Mucosa of rectum (tissue), 2 donors: ENCODE data around the gene PTPRG.

Experiments
- H3K27ac ChIP-seq, 2 donors: one replicate each; pipeline ENCODE4 v1.7.0; 2013; ENCODE audit warnings: inconsistent platforms in 2 of 2, low read depth in 2 of 2, low read length in 2 of 2
- H3K27me3 ChIP-seq, 2 donors: one replicate each; pipeline ENCODE4 v1.7.0; 2013; ENCODE audit warnings: low read length in 2 of 2; ENCODE audit not compliant: control insufficient read depth in 2 of 2, insufficient read depth in 2 of 2
- H3K36me3 ChIP-seq, 2 donors: one replicate each; pipeline ENCODE4 v1.7.0; 2013; ENCODE audit warnings: low read length in 2 of 2; ENCODE audit not compliant: control insufficient read depth in 2 of 2, insufficient read depth in 2 of 2
- H3K4me1 ChIP-seq, 2 donors: one replicate each; pipeline ENCODE4 v1.7.0; 2013; ENCODE audit warnings: low read length in 2 of 2, mild to moderate bottlenecking in 1 of 2; ENCODE audit not compliant: control insufficient read depth in 2 of 2, insufficient read depth in 2 of 2
- H3K4me3 ChIP-seq, 2 donors: one replicate each; pipeline ENCODE4 v1.7.0; 2013; ENCODE audit warnings: low read length in 2 of 2
- H3K9ac ChIP-seq, 2 donors: one replicate each; pipeline ENCODE4 v1.7.0; 2013; ENCODE audit warnings: low read length in 2 of 2, low read depth in 1 of 2, mild to moderate bottlenecking in 1 of 2
- H3K9me3 ChIP-seq, 2 donors: one replicate each; pipeline ENCODE4 v1.7.0; 2013; ENCODE audit warnings: low read length in 2 of 2; ENCODE audit not compliant: control insufficient read depth in 2 of 2
- donor health status: healthy.
- donor health status: Normal muscosa, but diverticular disease.

Gene PTPRG

GRCh38 chr3:61582846-61583245, 21.5 kb downstream of the PTPRG start:
- no peak overlapping the region for H3K27ac ChIP-seq

GRCh38 chr3:61583890-61584875, 22.8 kb downstream of the PTPRG start:
- H3K36me3 ChIP-seq, result no peaks in the 10 kb centered on the region
- H3K27me3 ChIP-seq, result no peaks in the 10 kb centered on the region
- no peak overlapping the region for H3K4me3 ChIP-seq
- no peak overlapping the region for H3K9ac ChIP-seq
- H3K4me1 ChIP-seq, result no peaks in the 10 kb centered on the region
- no peaks in the 10 kb centered on the region for H3K9me3 ChIP-seq
- H3K27ac ChIP-seq, result no peak overlapping the region

More at GRCh38 chr3:61582846-61583245, 21.5 kb downstream of the PTPRG start:
- H3K9me3 ChIP-seq, result no peaks in the 10 kb centered on the region
- H3K36me3 ChIP-seq, result no peaks in the 10 kb centered on the region
- no peaks in the 10 kb centered on the region for H3K27me3 ChIP-seq
- H3K4me3 ChIP-seq, result no peak overlapping the region
- no peaks in the 10 kb centered on the region for H3K4me1 ChIP-seq
- no peak overlapping the region for H3K9ac ChIP-seq

- Histone ChIP-seq H3K4me3 (no peak overlapping the region), H3K27me3 (no peaks in the 10 kb centered on the region), H3K9ac (no peak overlapping the region), H3K4me1 (no peaks in the 10 kb centered on the region), H3K9me3 (no peaks in the 10 kb centered on the region), H3K36me3 (no peaks in the 10 kb centered on the region), H3K27ac (no peak overlapping the region)
Measured at GRCh38 chr3:61589856-61590255, 28.5 kb downstream of the PTPRG start.

GRCh38 chr3:61591300-61591699, 29.9 kb downstream of the PTPRG start:
- H3K36me3 ChIP-seq, result no peaks in the 10 kb centered on the region
- no peak overlapping the region for H3K4me3 ChIP-seq
- no peaks in the 10 kb centered on the region for H3K4me1 ChIP-seq
- no peak overlapping the region for H3K27ac ChIP-seq
- H3K9ac ChIP-seq, result no peak overlapping the region
- no peaks in the 10 kb centered on the region for H3K9me3 ChIP-seq
- no peaks in the 10 kb centered on the region for H3K27me3 ChIP-seq

- Histone ChIP-seq H3K27ac (no peak overlapping the region), H3K4me1 (no peaks in the 10 kb centered on the region), H3K4me3 (no peak overlapping the region), H3K9me3 (no peaks in the 10 kb centered on the region), H3K9ac (no peak overlapping the region), H3K27me3 (no peaks in the 10 kb centered on the region), H3K36me3 (no peaks in the 10 kb centered on the region)
Measured at GRCh38 chr3:61593446-61594029, 32.2 kb downstream of the PTPRG start.

- no peak overlapping the region for H3K4me3 ChIP-seq
- no peaks in the 10 kb centered on the region for H3K36me3 ChIP-seq
- H3K4me1 ChIP-seq, result no peaks in the 10 kb centered on the region
- H3K9me3 ChIP-seq, result no peaks in the 10 kb centered on the region
- H3K9ac ChIP-seq, result no peak overlapping the region
- no peaks in the 10 kb centered on the region for H3K27me3 ChIP-seq
- H3K27ac ChIP-seq, result no peak overlapping the region
Measured at GRCh38 chr3:61594144-61594963, 33.0 kb downstream of the PTPRG start.

- Histone ChIP-seq H3K36me3 (no peaks in the 10 kb centered on the region), H3K27ac (no peak overlapping the region), H3K4me3 (no peak overlapping the region), H3K9ac (no peak overlapping the region), H3K4me1 (no peaks in the 10 kb centered on the region), H3K9me3 (no peaks in the 10 kb centered on the region), H3K27me3 (no peaks in the 10 kb centered on the region)
Measured at GRCh38 chr3:61594964-61595285, 33.6 kb downstream of the PTPRG start.

GRCh38 chr3:61595288-61595687, 33.9 kb downstream of the PTPRG start:
- Histone ChIP-seq H3K9me3 (no peaks in the 10 kb centered on the region), H3K4me1 (no peaks in the 10 kb centered on the region), H3K27ac (no peak overlapping the region), H3K36me3 (no peaks in the 10 kb centered on the region), H3K9ac (no peak overlapping the region), H3K4me3 (no peak overlapping the region), H3K27me3 (no peaks in the 10 kb centered on the region)

- no peak overlapping the region for H3K27ac ChIP-seq
- H3K9ac ChIP-seq, result no peak overlapping the region
- no peaks in the 10 kb centered on the region for H3K36me3 ChIP-seq
- H3K4me3 ChIP-seq, result no peak overlapping the region
- no peaks in the 10 kb centered on the region for H3K4me1 ChIP-seq
- no peaks in the 10 kb centered on the region for H3K27me3 ChIP-seq
- H3K9me3 ChIP-seq, result no peaks in the 10 kb centered on the region
Measured at GRCh38 chr3:61595826-61596225, 34.5 kb downstream of the PTPRG start.

- Histone ChIP-seq H3K27ac (no peak overlapping the region), H3K27me3 (no peaks in the 10 kb centered on the region), H3K4me3 (no peak overlapping the region), H3K36me3 (no peaks in the 10 kb centered on the region), H3K9ac (no peak overlapping the region), H3K4me1 (no peaks in the 10 kb centered on the region), H3K9me3 (no peaks in the 10 kb centered on the region)
Measured at GRCh38 chr3:61597906-61598305, 36.5 kb downstream of the PTPRG start.
